Kasumi-1 (cell line): ENCODE measurements around the gene FAM20C.
"Not testable (repeated sequence)": the region's sequence is repeated elsewhere in the genome, so short reads cannot be mapped to it uniquely, and the experiment has no call there.

Source experiments
- DNase-seq, 2 experiments: peaks; one replicate each; lab custom pipeline; 2025; lab: John Stamatoyannopoulos, UW

The FAM20C gene

GRCh38 chr7:291373-292092 lies 99.2 kb downstream of the FAM20C start:
- DNase-seq: no peak

- no peak for DNase-seq
Observed at GRCh38 chr7:292226-292625, 99.9 kb downstream of the FAM20C start.

GRCh38 chr7:292826-293225 lies 100.5 kb downstream of the FAM20C start:
- no peak for DNase-seq

GRCh38 chr7:293681-294439 lies 101.5 kb downstream of the FAM20C start:
- no peak for DNase-seq

- no peak for DNase-seq
Observed at GRCh38 chr7:294440-295154, 102.2 kb downstream of the FAM20C start.

GRCh38 chr7:295155-296154 lies 103.1 kb downstream of the FAM20C start:
- no peak for DNase-seq

GRCh38 chr7:296373-296945 lies 104.1 kb downstream of the FAM20C start:
- no peak for DNase-seq

GRCh38 chr7:297141-297540 lies 104.8 kb downstream of the FAM20C start:
- not testable (repeated sequence) for DNase-seq

- DNase-seq: no peak
Observed at GRCh38 chr7:297611-298374, 105.4 kb downstream of the FAM20C start.

- DNase-seq: no peak
Observed at GRCh38 chr7:298375-298702, 106.0 kb downstream of the FAM20C start.

- DNase-seq: no peak
Observed at GRCh38 chr7:298743-299142, 106.4 kb downstream of the FAM20C start.

GRCh38 chr7:299169-299568 lies 106.8 kb downstream of the FAM20C start:
- no peak for DNase-seq

GRCh38 chr7:299628-300027 lies 107.3 kb downstream of the FAM20C start:
- DNase-seq: no peak

- DNase-seq: no peak
Observed at GRCh38 chr7:300048-300447, 107.7 kb downstream of the FAM20C start.

GRCh38 chr7:300546-301290 lies 108.3 kb downstream of the FAM20C start:
- DNase-seq: no peak

GRCh38 chr7:301291-302053 lies 109.1 kb downstream of the FAM20C start:
- DNase-seq: no peak

- DNase-seq: no peak
Observed at GRCh38 chr7:302054-302992, 110.0 kb downstream of the FAM20C start.

GRCh38 chr7:303425-303824 lies 111.1 kb downstream of the FAM20C start:
- DNase-seq: no peak
